GM23248 (cell line): ENCODE data around the gene RPS6KA5. TPM values are rescaled to one million over a fixed set of nuclear protein-coding genes. Genes with fewer than 3 reads are reported as not detected.
"Not testable (repeated sequence)": the region's sequence is repeated elsewhere in the genome, so short reads cannot be mapped to it uniquely, and the experiment has no call there.

Experiments used
- DNase-seq: peaks from one replicate; pipeline ENCODE4 v3.0.0-alpha.2; 2015
- H2AFZ ChIP-seq: fragments of 200-600 bp; sonication (generic); 2 replicates; pipeline ENCODE4 v1.6.1; 2016; ENCODE audit warnings: antibody characterized with exemption
- H3F3A ChIP-seq: fragments of 200-600 bp; sonication (generic); 2 replicates; pipeline ENCODE4 v1.6.1; 2016; ENCODE audit warnings: mild to moderate bottlenecking, antibody characterized with exemption, mixed run types; ENCODE audit not compliant: insufficient read depth
- H3K27ac ChIP-seq: fragments of 200-600 bp; sonication (generic); 2 replicates; pipeline ENCODE4 v1.5.1; 2016; ENCODE audit warnings: mild to moderate bottlenecking
- H3K27me3 ChIP-seq: fragments of 200-600 bp; sonication (generic); replicated peaks from 2 replicates; pipeline ENCODE4 v1.6.1; 2016; ENCODE audit warnings: mild to moderate bottlenecking; ENCODE audit not compliant: insufficient read depth
- H3K36me3 ChIP-seq: fragments of 200-600 bp; sonication (generic); 2 replicates; pipeline ENCODE4 v1.6.1; 2016; ENCODE audit warnings: low read depth, mild to moderate bottlenecking
- H3K4me1 ChIP-seq: fragments of 200-600 bp; sonication (generic); 2 replicates; pipeline ENCODE4 v1.6.1; 2016; ENCODE audit warnings: mild to moderate bottlenecking; ENCODE audit not compliant: insufficient read depth
- H3K4me2 ChIP-seq: fragments of 200-600 bp; sonication (generic); one replicate; pipeline ENCODE4 v1.6.1; 2016; ENCODE audit warnings: mild to moderate bottlenecking; ENCODE audit not compliant: unreplicated experiment
- H3K4me3 ChIP-seq: fragments of 200-600 bp; sonication (generic); 2 replicates; pipeline ENCODE4 v1.5.1; 2016; ENCODE audit warnings: mild to moderate bottlenecking
- H3K79me2 ChIP-seq: fragments of 200-600 bp; sonication (generic); 2 replicates; pipeline ENCODE4 v1.6.1; 2016; ENCODE audit warnings: mild to moderate bottlenecking; ENCODE audit not compliant: insufficient read depth
- H3K9ac ChIP-seq: fragments of 200-600 bp; sonication (generic); 2 replicates; pipeline ENCODE4 v1.6.1; 2016; ENCODE audit warnings: mild to moderate bottlenecking
- H3K9me2 ChIP-seq: fragments of 200-600 bp; sonication (generic); 2 replicates; pipeline ENCODE4 v1.6.1; 2016; ENCODE audit warnings: mixed run types, mild to moderate bottlenecking, moderate library complexity; ENCODE audit not compliant: insufficient read depth
- H3K9me3 ChIP-seq: fragments of 200-600 bp; sonication (generic); one replicate; pipeline ENCODE4 v1.6.1; 2017; ENCODE audit warnings: low read depth
- H4K20me1 ChIP-seq: fragments of 200-600 bp; sonication (generic); 2 replicates; pipeline ENCODE4 v1.6.0; 2016; ENCODE audit not compliant: insufficient read depth
- EZH2 ChIP-seq: fragments of 200-600 bp; sonication (generic); IDR thresholded peaks from 2 replicates; pipeline ENCODE4 v1.6.1; 2018; ENCODE audit warnings: antibody characterized with exemption, mild to moderate bottlenecking; ENCODE audit not compliant: insufficient read depth, poor library complexity, severe bottlenecking
- EZH2phosphoT487 ChIP-seq: fragments of 200-600 bp; sonication (generic); IDR thresholded peaks from 2 replicates; pipeline ENCODE4 v1.6.1; 2018; ENCODE audit warnings: antibody characterized with exemption, moderate library complexity, mild to moderate bottlenecking, low read depth; ENCODE audit not compliant: insufficient read depth
- WGBS, 2 experiments: methylation state at CpG; one replicate each; pipeline ENCODE4 v1.1.6; 2015 to 2017; ENCODE audit warnings: low lambda C conversion rate in 2 of 2, low coverage in 1 of 2; ENCODE audit errors: missing lambda C conversion rate in 2 of 2; 5-methylcytosine and 5-hydroxymethylcytosine counted together
- in situ Hi-C: fragments of 300-500 bp; cut with MboI; formaldehyde crosslinking; loops from 2 replicates; pipeline ENCODE4 v1.15.0; 2020
- polyA plus RNA-seq: library from polyadenylated mRNA; unstranded; fragments of >200 nt; fragmentation: Nextera tagmentation; extraction: Ambion mirVana; gene quantifications from 2 replicates; pipeline ENCODE4 v1.2.1, GENCODE V29; 2016
- total RNA-seq: library from RNA; depleted of rRNA; stranded (reverse); fragments of >200 nt; shearing (Covaris generic); gene quantifications from 2 replicates; pipeline ENCODE4 v1.2.3, GENCODE V29; 2014

RPS6KA5 gene
- total and polyA plus RNA-seq, 2 experiments from 2014 or later: 0.54 to 1.2 TPM

DNA sequence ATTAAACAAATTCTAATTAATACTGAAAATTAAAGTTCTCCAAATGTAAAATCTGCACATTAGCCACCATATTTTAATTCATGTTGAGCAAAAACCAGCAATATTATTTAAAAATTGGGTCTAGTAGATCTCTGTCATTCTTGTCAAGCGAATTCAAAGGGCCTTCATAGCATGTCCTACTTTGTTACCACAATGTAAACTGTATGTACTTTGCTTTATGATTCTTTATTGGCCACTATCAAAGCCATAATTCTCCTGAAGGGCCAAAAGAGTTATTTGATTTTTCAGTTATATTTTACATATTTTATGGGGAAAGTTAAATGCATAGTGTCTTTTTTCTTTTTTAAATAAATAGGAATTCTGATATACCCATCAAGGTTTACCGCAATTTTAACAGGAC lies 117.9 kb downstream of the RPS6KA5 start:
- no peaks in the 10 kb centered on the region for H4K20me1 ChIP-seq
- TF ChIP-seq EZH2 (no peak), EZH2phosphoT487 (no peak)
- no peak overlapping the region for H3K9ac ChIP-seq
- H3K4me2 ChIP-seq: no peak overlapping the region
- H3K9me2 ChIP-seq: no peaks in the 10 kb centered on the region
- H3K4me1 ChIP-seq: no peaks in the 10 kb centered on the region
- no peaks in the 10 kb centered on the region for H3K27me3 ChIP-seq
- H3K27ac ChIP-seq: no peak overlapping the region
- no peaks in the 10 kb centered on the region for H3K36me3 ChIP-seq
- in situ Hi-C loops: no loop called here
- H3K79me2 ChIP-seq: no peaks in the 10 kb centered on the region
- H2AFZ ChIP-seq: no peak overlapping the region
- H3K9me3 ChIP-seq: no peaks in the 10 kb centered on the region
- no peak for DNase-seq
- 67 to 73% methylated on average over 2 of the region's 2 CpGs for WGBS, 2 experiments
- H3K4me3 ChIP-seq: no peak overlapping the region
- no peaks in the 10 kb centered on the region for H3F3A ChIP-seq

DNA sequence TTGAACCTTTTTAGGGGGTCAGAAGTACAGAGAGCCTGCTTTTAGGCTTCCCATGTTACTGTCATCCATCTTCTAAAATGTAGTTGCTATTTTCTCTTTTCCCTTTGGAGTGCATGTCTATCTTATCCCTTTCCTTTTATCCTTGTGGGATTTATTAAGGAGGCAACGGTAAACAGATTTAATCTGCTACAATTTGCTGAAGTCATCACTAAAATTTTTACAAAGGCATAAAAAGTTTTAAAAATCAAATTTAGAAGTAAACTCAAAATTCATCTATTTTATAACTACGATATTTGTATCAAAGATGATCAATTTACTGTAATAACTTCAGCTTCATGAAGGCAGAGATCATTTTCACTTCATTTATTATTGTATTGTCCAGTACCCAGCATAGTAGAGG lies 118.7 kb downstream of the RPS6KA5 start:
- no peak overlapping the region for H3K4me2 ChIP-seq
- no peak overlapping the region for H2AFZ ChIP-seq
- H3K4me3 ChIP-seq: no peak overlapping the region
- no peaks in the 10 kb centered on the region for H4K20me1 ChIP-seq
- WGBS, 2 experiments: 63 to 78% methylated on average over 2 of the region's 2 CpGs
- TF ChIP-seq EZH2: no peak
- no peaks in the 10 kb centered on the region for H3K36me3 ChIP-seq
- H3K27me3 ChIP-seq: no peaks in the 10 kb centered on the region
- H3K27ac ChIP-seq: no peak overlapping the region
- no peaks in the 10 kb centered on the region for H3K4me1 ChIP-seq
- in situ Hi-C loops: no loop called here
- no peaks in the 10 kb centered on the region for H3K79me2 ChIP-seq
- no peak for DNase-seq
- no peaks in the 10 kb centered on the region for H3K9me2 ChIP-seq
- H3F3A ChIP-seq: no peaks in the 10 kb centered on the region
- no peaks in the 10 kb centered on the region for H3K9me3 ChIP-seq
- no peak overlapping the region for H3K9ac ChIP-seq

DNA sequence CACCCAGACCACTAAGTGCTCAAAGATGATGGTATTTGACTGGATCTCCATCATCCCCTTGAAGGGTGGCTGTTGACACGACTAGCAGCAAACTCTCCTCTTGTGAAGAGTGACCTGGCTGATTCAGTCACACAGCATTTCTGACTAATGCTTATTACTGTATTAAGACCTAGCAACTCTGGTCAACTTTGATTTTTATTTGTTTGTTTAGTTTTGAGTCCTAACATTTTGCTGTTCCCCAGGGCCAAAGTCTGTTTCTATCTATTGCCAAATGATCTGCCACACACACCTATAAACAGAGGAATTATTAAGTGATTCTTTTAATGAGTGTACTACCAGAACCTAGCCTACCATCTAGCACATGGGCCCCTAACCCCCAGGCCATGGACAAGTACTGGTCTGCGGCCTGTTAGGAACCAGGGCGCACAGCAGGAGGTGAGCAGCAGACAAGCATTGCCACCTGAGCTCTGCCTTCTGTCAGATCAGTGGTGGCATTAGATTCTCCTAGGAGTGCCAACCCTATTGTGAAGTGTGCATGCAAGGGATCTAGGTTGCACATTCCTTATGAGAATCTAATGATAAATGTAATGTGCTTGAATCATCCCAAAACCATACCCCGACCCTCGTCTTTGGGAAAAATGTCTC lies 120.0 kb downstream of the RPS6KA5 start:
- Histone ChIP-seq H3F3A (no peaks in the 10 kb centered on the region), H3K4me3 (no peak overlapping the region), H3K9me3 (no peaks in the 10 kb centered on the region), H3K9ac (no peak overlapping the region), H3K79me2 (no peaks in the 10 kb centered on the region), H2AFZ (no peak overlapping the region), H3K27ac (no peak overlapping the region), H3K27me3 (no peaks in the 10 kb centered on the region), H3K4me1 (no peaks in the 10 kb centered on the region), H4K20me1 (no peaks in the 10 kb centered on the region), H3K9me2 (no peaks in the 10 kb centered on the region), H3K36me3 (no peaks in the 10 kb centered on the region), H3K4me2 (no peak overlapping the region)
- 75 to 89% methylated on average over 5 of the region's 5 CpGs for WGBS, 2 experiments
- in situ Hi-C loops: no loop called here
- DNase-seq: no peak
- TF ChIP-seq EZH2: no peak

DNA sequence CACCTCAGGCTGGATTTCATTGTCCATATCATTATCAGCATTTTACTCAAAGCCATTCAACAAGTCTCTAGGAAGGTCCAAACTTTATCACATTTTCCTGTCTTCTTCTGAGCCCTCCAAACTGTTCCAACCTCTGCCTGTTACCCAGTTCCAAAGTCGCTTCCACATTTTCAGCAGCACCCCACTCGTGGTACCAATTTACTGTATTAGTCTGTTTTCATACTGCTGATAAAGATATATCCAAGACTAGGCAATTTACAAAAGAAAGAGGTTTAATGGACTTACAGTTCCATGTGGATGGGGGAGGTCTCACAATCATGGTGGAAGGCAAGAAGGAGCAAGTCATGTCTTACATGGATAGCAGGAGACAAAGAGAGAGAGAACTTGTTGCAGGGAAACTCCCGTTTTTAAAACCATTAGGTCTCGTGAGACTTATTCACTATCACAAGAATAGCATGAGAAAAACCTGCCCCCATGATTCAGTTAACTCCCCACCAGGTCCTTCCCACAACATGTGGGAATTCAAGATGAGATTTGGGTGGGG lies 121.1 kb downstream of the RPS6KA5 start:
- H3K36me3 ChIP-seq, H3K27me3 ChIP-seq, H3K4me1 ChIP-seq, H2AFZ ChIP-seq, H3K4me3 ChIP-seq, in situ Hi-C loops, H4K20me1 ChIP-seq, H3K9me2 ChIP-seq, H3K9ac ChIP-seq, H3K9me3 ChIP-seq, H3K27ac ChIP-seq, DNase-seq, H3K4me2 ChIP-seq, H3K79me2 ChIP-seq, H3F3A ChIP-seq: not testable (repeated sequence)
- 66 to 68% methylated on average over 4 of the region's 4 CpGs for WGBS, 2 experiments

DNA sequence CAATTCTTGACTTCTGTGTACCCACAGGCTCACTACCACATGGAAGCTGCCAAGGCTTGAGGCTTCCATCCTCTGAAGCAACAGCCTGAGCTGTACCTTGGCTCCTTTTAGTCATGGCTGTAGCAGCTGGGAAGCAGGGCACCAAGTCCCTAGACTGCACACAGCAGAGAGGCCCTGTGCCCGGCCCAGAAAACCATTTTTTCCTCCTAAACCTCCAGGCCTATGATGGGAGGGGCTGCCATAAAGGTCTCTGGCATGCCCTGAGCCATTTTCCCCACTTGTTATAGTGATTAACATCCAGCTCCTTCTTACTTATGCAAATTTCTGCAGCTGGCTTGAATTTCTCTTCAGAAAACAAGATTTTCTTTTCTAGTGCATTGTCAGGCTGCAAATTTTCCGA lies 121.8 kb downstream of the RPS6KA5 start:
- no peak overlapping the region for H2AFZ ChIP-seq
- DNase-seq: no peak
- in situ Hi-C loops: no loop called here
- no peaks in the 10 kb centered on the region for H3K27me3 ChIP-seq
- H3K4me2 ChIP-seq: no peak overlapping the region
- no peak overlapping the region for H3K9ac ChIP-seq
- H3K4me3 ChIP-seq: no peak overlapping the region
- H3K9me3 ChIP-seq: no peaks in the 10 kb centered on the region
- 28 to 36% methylated on average over 2 of the region's 2 CpGs for WGBS, 2 experiments
- no peaks in the 10 kb centered on the region for H3K9me2 ChIP-seq
- H3F3A ChIP-seq: no peaks in the 10 kb centered on the region
- H4K20me1 ChIP-seq: no peaks in the 10 kb centered on the region
- no peak for TF ChIP-seq EZH2phosphoT487
- no peak for TF ChIP-seq EZH2
- no peaks in the 10 kb centered on the region for H3K36me3 ChIP-seq
- no peak overlapping the region for H3K27ac ChIP-seq
- no peaks in the 10 kb centered on the region for H3K4me1 ChIP-seq
- no peaks in the 10 kb centered on the region for H3K79me2 ChIP-seq
